Measurements from ENCODE around the gene NEMF.

DNA sequence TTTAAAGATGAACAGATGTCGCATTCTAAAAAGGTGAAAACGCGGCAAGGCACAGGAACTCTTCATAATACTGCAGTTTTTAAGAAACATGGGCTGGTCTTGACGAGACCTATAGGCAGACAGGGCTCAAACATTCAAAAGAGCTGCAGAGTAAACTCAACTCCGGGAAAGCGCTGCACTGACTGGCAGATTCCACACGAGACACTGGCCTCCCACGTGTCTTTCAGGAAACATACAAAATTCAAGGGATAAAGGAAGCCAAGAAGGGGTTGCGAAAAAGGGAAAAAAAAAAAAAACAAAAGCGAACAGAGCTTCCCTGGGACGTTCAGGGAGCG is 39.7 kb upstream of the NEMF start:
- TF ChIP-seq POLR2AphosphoS5 (IDR thresholded peaks at IDR 0.05; ENCODE audit: low read depth, low read length), result no peak
- TF ChIP-seq TAF1 (IDR thresholded peaks at IDR 0.05; ENCODE audit: borderline replicate concordance, insufficient read depth, low read length), result no peak
- TF ChIP-seq FOXP2 (optimal IDR thresholded peaks at IDR 0.05; ENCODE audit: borderline replicate concordance, extremely low read depth, extremely low read length, insufficient read depth), result no peak

Data from PFSK-1 (cell line).